Omental fat pad (tissue), 4 donors: ENCODE results near the gene NMNAT2. TPM values are rescaled to one million over a fixed set of nuclear protein-coding genes. Genes with fewer than 3 reads are reported as not detected.
A peak's percentile ranks its signal among the peaks of the same experiment; 100 is the strongest.

ENCODE experiments used
- ATAC-seq: fragments of 150-250 bp; one replicate; pipeline ENCODE4 v1.9.1; 2016; ENCODE audit warnings: mild to moderate bottlenecking, moderate library complexity; ENCODE audit not compliant: low FRiP score
- DNase-seq: peaks from one replicate; pipeline ENCODE4 v3.0.0-alpha.2; 2019; ENCODE audit warnings: low spot score
- CTCF ChIP-seq, 3 donors: fragments of 450-650 bp; IDR thresholded peaks; one replicate each; pipeline ENCODE4 v1.5.1; 2016 to 2017; ENCODE audit warnings: antibody characterized with exemption in 3 of 3, mild to moderate bottlenecking in 3 of 3, moderate library complexity in 2 of 3
- total RNA-seq, 4 donors: library from RNA; depleted of rRNA; stranded (reverse); fragments of >200 nt; gene quantifications; one replicate each; pipeline ENCODE4 v1.1.0, GENCODE V29; 2016

The NMNAT2 gene
- total RNA-seq, 4 donors from 2014 or later, result 0.84 to 11.3 (median 5.2) TPM

- TF ChIP-seq CTCF (IDR thresholded peaks at IDR 0.05), result no peak
- ATAC-seq (no peak), DNase-seq (no peak)
Measured at GRCh38 chr1:183228347-183229220, 189.6 kb downstream of the NMNAT2 start.

GRCh38 chr1:183227422-183228346 lies 190.5 kb downstream of the NMNAT2 start:
- DNase-seq, result no peak
- no peak for ATAC-seq
- TF ChIP-seq CTCF (IDR thresholded peaks at IDR 0.05), result peak in 2 of 3 donors; percentile 36 to 39

GRCh38 chr1:183226963-183227362 lies 191.2 kb downstream of the NMNAT2 start:
- TF ChIP-seq CTCF (IDR thresholded peaks at IDR 0.05), result no peak
- no peak for ATAC-seq
- no peak for DNase-seq

- no peak for DNase-seq
- TF ChIP-seq CTCF (IDR thresholded peaks at IDR 0.05), result no peak
- no peak for ATAC-seq
Measured at GRCh38 chr1:183226361-183226760, 191.8 kb downstream of the NMNAT2 start.

GRCh38 chr1:183223467-183223866 lies 194.7 kb downstream of the NMNAT2 start:
- no peak for TF ChIP-seq CTCF (IDR thresholded peaks at IDR 0.05)
- ATAC-seq, result no peak
- no peak for DNase-seq

GRCh38 chr1:183222909-183223308 lies 195.3 kb downstream of the NMNAT2 start:
- TF ChIP-seq CTCF (IDR thresholded peaks at IDR 0.05), result no peak
- ATAC-seq, result no peak
- no peak for DNase-seq
